ENCODE results near the gene ENTPD8. TPM values are rescaled to one million over a fixed set of nuclear protein-coding genes. Genes with fewer than 3 reads are reported as not detected.
A peak's percentile ranks its signal among the peaks of the same experiment; 100 is the strongest.

The ENTPD8 gene
- total RNA-seq, 1 experiment from 2014 or later = not detected

DNA sequence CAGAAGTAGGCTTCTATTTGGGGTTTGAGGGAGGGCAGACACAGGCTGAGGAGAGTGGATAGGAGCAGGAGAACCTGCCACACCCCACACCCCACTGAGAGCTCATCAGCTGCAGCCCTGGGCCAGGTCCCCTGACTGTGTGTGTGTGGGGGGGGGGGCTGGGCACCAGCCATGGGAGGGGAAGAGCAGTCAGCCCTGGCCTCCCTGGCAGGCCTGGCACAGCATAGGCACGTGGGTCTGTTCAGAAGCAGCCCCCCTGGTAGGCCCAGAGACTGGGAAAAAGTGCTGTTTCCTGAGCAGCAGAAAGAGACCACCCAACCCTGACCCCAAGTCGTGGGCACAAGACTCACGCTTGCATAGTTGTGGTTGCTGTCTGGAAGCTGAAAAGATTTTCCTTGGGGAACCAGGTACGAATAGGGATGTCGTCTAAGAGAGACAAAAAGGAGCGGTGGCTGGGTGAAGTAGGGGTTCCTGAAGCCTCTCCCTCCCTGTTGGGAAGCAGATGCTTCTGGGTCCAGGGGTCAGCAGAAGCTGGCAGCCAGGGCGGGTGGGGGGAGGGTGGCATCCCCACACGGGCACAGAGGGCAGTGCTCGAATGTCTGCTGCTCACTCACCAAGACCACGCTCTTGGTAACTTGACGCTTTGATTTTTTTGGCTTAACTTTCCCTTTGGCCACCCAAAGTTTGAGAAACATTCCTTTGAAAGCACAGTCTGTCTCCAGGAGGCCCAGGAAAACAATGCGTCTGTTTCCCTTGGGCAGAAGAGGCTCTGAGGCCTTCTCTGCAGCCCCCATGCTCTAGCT is 15.1 kb upstream of the ENTPD8 start:
- H3K4me1 Mint-ChIP-seq (ENCODE audit: insufficient read depth, unreplicated experiment) = peaks cover 9% of the 10 kb centered on the region
- H3K9me3 Mint-ChIP-seq (ENCODE audit: unreplicated experiment) = no peaks in the 10 kb centered on the region
- no peaks in the 10 kb centered on the region for H3K27me3 Mint-ChIP-seq (ENCODE audit: insufficient read depth, unreplicated experiment)
- peaks cover 6% of the 10 kb centered on the region for H3K36me3 Mint-ChIP-seq (ENCODE audit: insufficient read depth, unreplicated experiment)
- CTCF ChIA-PET = interaction anchor here (1.0 kb wide), 1 partner anchor 18 kb away, joined by 4 read pairs; no protein-coding TSS in a partner anchor
- POLR2A ChIA-PET = interaction anchor here (0.8 to 1.7 kb wide), 3 partner anchors 10 to 44 kb away, joined by 3 to 5 read pairs (median 3); partner anchors contain the start of genes EXD3 and NOXA1
- DNase-seq (ENCODE audit: unreplicated experiment) = no peak
- no TSS peak for BruUV-seq (replicated peaks)
- H3K4me3 Mint-ChIP-seq (ENCODE audit: unreplicated experiment) = no peak overlapping the region
- intact Hi-C loops (cut with micrococcal nuclease) = no loop called here
- TF ChIP-seq, protein P1, sequence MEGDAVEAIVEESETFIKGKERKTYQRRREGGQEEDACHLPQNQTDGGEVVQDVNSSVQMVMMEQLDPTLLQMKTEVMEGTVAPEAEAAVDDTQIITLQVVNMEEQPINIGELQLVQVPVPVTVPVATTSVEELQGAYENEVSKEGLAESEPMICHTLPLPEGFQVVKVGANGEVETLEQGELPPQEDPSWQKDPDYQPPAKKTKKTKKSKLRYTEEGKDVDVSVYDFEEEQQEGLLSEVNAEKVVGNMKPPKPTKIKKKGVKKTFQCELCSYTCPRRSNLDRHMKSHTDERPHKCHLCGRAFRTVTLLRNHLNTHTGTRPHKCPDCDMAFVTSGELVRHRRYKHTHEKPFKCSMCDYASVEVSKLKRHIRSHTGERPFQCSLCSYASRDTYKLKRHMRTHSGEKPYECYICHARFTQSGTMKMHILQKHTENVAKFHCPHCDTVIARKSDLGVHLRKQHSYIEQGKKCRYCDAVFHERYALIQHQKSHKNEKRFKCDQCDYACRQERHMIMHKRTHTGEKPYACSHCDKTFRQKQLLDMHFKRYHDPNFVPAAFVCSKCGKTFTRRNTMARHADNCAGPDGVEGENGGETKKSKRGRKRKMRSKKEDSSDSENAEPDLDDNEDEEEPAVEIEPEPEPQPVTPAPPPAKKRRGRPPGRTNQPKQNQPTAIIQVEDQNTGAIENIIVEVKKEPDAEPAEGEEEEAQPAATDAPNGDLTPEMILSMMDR (IDR thresholded peaks at IDR 0.05; ENCODE audit: unreplicated experiment) = no peak
- peak overlapping the region; percentile 23 for H3K27ac Mint-ChIP-seq (ENCODE audit: low read depth, unreplicated experiment)

DNA sequence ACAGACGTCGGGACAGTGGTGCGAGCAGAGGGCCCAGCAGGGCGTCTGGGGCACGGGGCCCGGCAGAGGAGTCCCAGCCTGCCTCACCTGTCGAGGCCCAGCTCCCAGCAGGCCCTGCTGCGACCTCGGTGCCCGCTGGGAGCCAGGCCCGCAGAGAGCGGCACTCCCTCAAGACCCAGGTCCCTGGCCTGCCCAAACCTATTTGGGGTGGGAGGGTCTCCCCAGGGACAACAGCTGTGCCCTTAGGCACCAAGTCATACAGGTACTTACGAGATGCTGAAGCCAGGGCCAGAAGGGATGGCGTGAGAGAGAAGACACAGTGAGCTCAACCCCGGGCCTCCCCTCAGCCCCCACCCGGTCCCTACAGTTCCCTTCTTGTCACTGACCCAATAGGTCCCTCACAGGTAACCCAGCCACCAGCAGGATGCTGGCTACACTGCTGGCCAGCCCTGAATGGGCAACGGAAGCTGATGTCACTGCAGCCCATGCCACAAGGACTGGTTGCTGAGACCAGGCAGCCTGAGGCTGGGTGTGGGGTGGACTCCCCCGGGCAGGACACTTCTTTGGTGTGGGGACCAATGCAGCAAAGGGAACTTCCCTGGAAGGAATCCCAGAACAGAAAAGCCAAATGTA is 14.3 kb upstream of the ENTPD8 start:
- H3K4me1 Mint-ChIP-seq (ENCODE audit: insufficient read depth, unreplicated experiment) = peaks cover 9% of the 10 kb centered on the region
- intact Hi-C loops (cut with micrococcal nuclease) = no loop called here
- peak overlapping the region; percentile 20 for H3K27ac Mint-ChIP-seq (ENCODE audit: low read depth, unreplicated experiment)
- no TSS peak for BruUV-seq (replicated peaks)
- H3K36me3 Mint-ChIP-seq (ENCODE audit: insufficient read depth, unreplicated experiment) = peaks cover 6% of the 10 kb centered on the region
- no peaks in the 10 kb centered on the region for H3K9me3 Mint-ChIP-seq (ENCODE audit: unreplicated experiment)
- DNase-seq (ENCODE audit: unreplicated experiment) = no peak
- POLR2A ChIA-PET = interaction anchor here (0.6 to 0.8 kb wide), 2 partner anchors 9 to 95 kb away, joined by 3 read pairs; partner anchors contain the start of gene PNPLA7
- CTCF ChIA-PET = no interaction called here
- no peak overlapping the region for H3K4me3 Mint-ChIP-seq (ENCODE audit: unreplicated experiment)
- H3K27me3 Mint-ChIP-seq (ENCODE audit: insufficient read depth, unreplicated experiment) = no peaks in the 10 kb centered on the region
- TF ChIP-seq, protein P1 (IDR thresholded peaks at IDR 0.05; ENCODE audit: unreplicated experiment) = no peak

DNA sequence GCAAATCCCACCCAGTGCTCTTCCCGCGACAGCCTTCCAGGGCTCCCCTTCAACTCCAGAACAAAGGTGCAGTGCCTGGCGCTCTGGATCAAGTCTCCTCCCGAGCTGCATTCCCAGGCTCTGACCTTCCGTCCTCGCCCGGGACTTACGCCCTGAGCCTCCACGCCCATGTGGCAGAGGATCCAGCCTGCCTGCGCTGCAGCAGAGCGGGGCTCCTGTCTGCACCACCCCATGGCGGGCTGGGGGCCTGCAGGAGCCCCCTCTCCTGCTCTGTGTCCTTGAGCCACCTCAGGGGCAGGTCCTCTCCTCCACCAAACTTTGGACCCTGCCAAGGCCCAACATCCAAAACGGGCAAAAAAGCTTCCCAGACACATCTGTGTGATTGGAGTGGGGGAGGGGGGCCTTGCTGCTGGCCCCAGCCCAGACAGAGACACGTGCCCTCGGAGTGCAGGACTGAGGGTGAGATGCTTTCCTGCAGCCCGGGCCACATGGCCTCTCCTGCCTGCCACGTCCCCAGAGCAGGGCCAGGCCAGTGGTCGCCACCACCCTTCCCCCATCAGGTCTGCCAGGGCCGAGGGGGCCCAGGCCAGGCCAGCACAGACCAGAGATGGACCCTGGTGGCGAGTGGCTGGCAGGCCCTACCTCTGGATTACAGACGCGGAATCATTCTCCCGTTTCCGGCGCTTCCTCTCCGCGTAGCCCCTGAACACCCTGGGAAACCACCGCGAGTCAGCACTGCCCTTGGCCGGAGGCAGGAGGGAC is 13.6 kb upstream of the ENTPD8 start:
- TF ChIP-seq, protein P1 (IDR thresholded peaks at IDR 0.05; ENCODE audit: unreplicated experiment) = no peak
- peaks cover 6% of the 10 kb centered on the region for H3K36me3 Mint-ChIP-seq (ENCODE audit: insufficient read depth, unreplicated experiment)
- no peak overlapping the region for H3K27ac Mint-ChIP-seq (ENCODE audit: low read depth, unreplicated experiment)
- CTCF ChIA-PET = no interaction called here
- H3K27me3 Mint-ChIP-seq (ENCODE audit: insufficient read depth, unreplicated experiment) = no peaks in the 10 kb centered on the region
- H3K4me3 Mint-ChIP-seq (ENCODE audit: unreplicated experiment) = peak overlapping the region; percentile 68
- no TSS peak for BruUV-seq (replicated peaks)
- H3K9me3 Mint-ChIP-seq (ENCODE audit: unreplicated experiment) = no peaks in the 10 kb centered on the region
- peaks cover 9% of the 10 kb centered on the region for H3K4me1 Mint-ChIP-seq (ENCODE audit: insufficient read depth, unreplicated experiment)
- POLR2A ChIA-PET = interaction anchor here (0.6 to 0.8 kb wide), 2 partner anchors 8 to 96 kb away, joined by 3 read pairs; partner anchors contain the start of gene PNPLA7
- no peak for DNase-seq (ENCODE audit: unreplicated experiment)
- intact Hi-C loops (cut with micrococcal nuclease) = no loop called here

Measured in MCF 10A (cell line).